Measurements from ENCODE around the gene TRIM37. TPM values are rescaled to one million over a fixed set of nuclear protein-coding genes. Genes with fewer than 3 reads are reported as not detected.

The TRIM37 gene
- total RNA-seq, 2 donors from 2014 or later: 20.8 to 46.3 TPM

GRCh38 chr17:59131131-59131530 is 24.5 kb upstream of the TRIM37 start:
- no peak for ATAC-seq
- no peaks in the 10 kb centered on the region for H3K27me3 Mint-ChIP-seq
- H3K36me3 Mint-ChIP-seq: no peaks in the 10 kb centered on the region
- DNase-seq (ENCODE audit: low spot score): no peak
- H3K4me3 Mint-ChIP-seq: no peak overlapping the region
- no peaks in the 10 kb centered on the region for H3K9me3 Mint-ChIP-seq
- H3K27ac Mint-ChIP-seq: no peak overlapping the region
- peaks cover 0 to 6% of the 10 kb centered on the region in 2 donors for H3K4me1 Mint-ChIP-seq (ENCODE audit: low read depth in 2 of 2)

- H3K36me3 Mint-ChIP-seq: no peaks in the 10 kb centered on the region
- ATAC-seq (no peak), DNase-seq (ENCODE audit: low spot score) (no peak)
- H3K27ac Mint-ChIP-seq: no peak overlapping the region
- no peak overlapping the region for H3K4me3 Mint-ChIP-seq
- H3K27me3 Mint-ChIP-seq: no peaks in the 10 kb centered on the region
- H3K9me3 Mint-ChIP-seq: no peaks in the 10 kb centered on the region
- peaks cover 0 to 6% of the 10 kb centered on the region in 2 donors for H3K4me1 Mint-ChIP-seq (ENCODE audit: low read depth in 2 of 2)
Observed at GRCh38 chr17:59129814-59130213, 23.1 kb upstream of the TRIM37 start.

GRCh38 chr17:59126809-59127417 is 20.2 kb upstream of the TRIM37 start:
- Mint-ChIP-seq H3K4me1 (ENCODE audit: low read depth in 2 of 2) (peaks cover 6 to 7% of the 10 kb centered on the region in 2 donors), H3K4me3 (no peak overlapping the region), H3K27ac (peak overlapping the region; percentile 10 to 18), H3K27me3 (no peaks in the 10 kb centered on the region), H3K9me3 (no peaks in the 10 kb centered on the region), H3K36me3 (no peaks in the 10 kb centered on the region)
- DNase-seq (ENCODE audit: low spot score) (no peak), ATAC-seq (peak in 1 of 2 donors; percentile 53)

- Mint-ChIP-seq H3K9me3 (no peaks in the 10 kb centered on the region), H3K27ac (no peak overlapping the region), H3K4me1 (ENCODE audit: low read depth in 2 of 2) (peaks cover 6 to 7% of the 10 kb centered on the region in 2 donors), H3K27me3 (no peaks in the 10 kb centered on the region), H3K36me3 (no peaks in the 10 kb centered on the region), H3K4me3 (no peak overlapping the region)
- ATAC-seq (peak in 1 of 2 donors; percentile 57), DNase-seq (ENCODE audit: low spot score) (no peak)
Observed at GRCh38 chr17:59124665-59125064, 18.0 kb upstream of the TRIM37 start.

- Mint-ChIP-seq H3K27me3 (no peaks in the 10 kb centered on the region), H3K4me1 (ENCODE audit: low read depth in 2 of 2) (peaks cover 4 to 7% of the 10 kb centered on the region in 2 donors), H3K9me3 (no peaks in the 10 kb centered on the region), H3K36me3 (peaks cover 14% of the 10 kb centered on the region), H3K4me3 (no peak overlapping the region), H3K27ac (no peak overlapping the region)
- ATAC-seq (no peak), DNase-seq (ENCODE audit: low spot score) (no peak)
Observed at GRCh38 chr17:59121901-59122480, 15.3 kb upstream of the TRIM37 start.

- Mint-ChIP-seq H3K4me3 (no peak overlapping the region), H3K9me3 (no peaks in the 10 kb centered on the region), H3K36me3 (peaks cover 14% of the 10 kb centered on the region), H3K27me3 (no peaks in the 10 kb centered on the region), H3K27ac (no peak overlapping the region), H3K4me1 (ENCODE audit: low read depth in 2 of 2) (peaks cover 0 to 2% of the 10 kb centered on the region in 2 donors)
- no peak for ATAC-seq
- DNase-seq (ENCODE audit: low spot score): no peak
Observed at GRCh38 chr17:59115474-59115873, 8.8 kb upstream of the TRIM37 start.

GRCh38 chr17:59111539-59111938 is 4.9 kb upstream of the TRIM37 start:
- Mint-ChIP-seq H3K27ac (peak overlapping the region in 1 of 2 donors; percentile 4), H3K27me3 (no peaks in the 10 kb centered on the region), H3K4me1 (ENCODE audit: low read depth in 2 of 2) (peaks cover 7 to 12% of the 10 kb centered on the region in 2 donors), H3K4me3 (no peak overlapping the region), H3K36me3 (no peaks in the 10 kb centered on the region), H3K9me3 (no peaks in the 10 kb centered on the region)
- DNase-seq (ENCODE audit: low spot score) (no peak), ATAC-seq (no peak)

GRCh38 chr17:59110973-59111372 is 4.3 kb upstream of the TRIM37 start:
- Mint-ChIP-seq H3K36me3 (no peaks in the 10 kb centered on the region), H3K27ac (peak overlapping the region in 1 of 2 donors; percentile 4), H3K4me3 (no peak overlapping the region), H3K4me1 (ENCODE audit: low read depth in 2 of 2) (peaks cover 9 to 12% of the 10 kb centered on the region in 2 donors), H3K27me3 (no peaks in the 10 kb centered on the region), H3K9me3 (no peaks in the 10 kb centered on the region)
- DNase-seq (ENCODE audit: low spot score) (no peak), ATAC-seq (no peak)

- ATAC-seq (no peak), DNase-seq (ENCODE audit: low spot score) (no peak)
- Mint-ChIP-seq H3K27ac (no peak overlapping the region), H3K4me1 (ENCODE audit: low read depth in 2 of 2) (peaks cover 23 to 28% of the 10 kb centered on the region in 2 donors), H3K36me3 (no peaks in the 10 kb centered on the region), H3K9me3 (no peaks in the 10 kb centered on the region), H3K4me3 (peak overlapping the region; percentile 39), H3K27me3 (no peaks in the 10 kb centered on the region)
Observed at GRCh38 chr17:59108400-59109102, 1.9 kb upstream of the TRIM37 start.

- Mint-ChIP-seq H3K27me3 (no peaks in the 10 kb centered on the region), H3K9me3 (no peaks in the 10 kb centered on the region), H3K36me3 (peaks cover under 1% of the 10 kb centered on the region), H3K27ac (peak overlapping the region; percentile 90 to 97), H3K4me3 (peak overlapping the region; percentile 79), H3K4me1 (ENCODE audit: low read depth in 2 of 2) (peaks cover 23 to 29% of the 10 kb centered on the region in 2 donors)
- no peak for DNase-seq (ENCODE audit: low spot score)
- ATAC-seq: peak in 1 of 2 donors; percentile 18
Observed at GRCh38 chr17:59107306-59107670, 608 bp upstream of the TRIM37 start.

GRCh38 chr17:59105852-59106462 is 723 bp downstream of the TRIM37 start:
- H3K4me1 Mint-ChIP-seq (ENCODE audit: low read depth in 2 of 2): peaks cover 24 to 34% of the 10 kb centered on the region in 2 donors
- ATAC-seq (peak; percentile 52 to 59), DNase-seq (ENCODE audit: low spot score) (peak; percentile 64)
- peak overlapping the region; percentile 79 for H3K4me3 Mint-ChIP-seq
- no peaks in the 10 kb centered on the region for H3K27me3 Mint-ChIP-seq
- peaks cover 11% of the 10 kb centered on the region for H3K36me3 Mint-ChIP-seq
- H3K9me3 Mint-ChIP-seq: no peaks in the 10 kb centered on the region
- H3K27ac Mint-ChIP-seq: peak overlapping the region; percentile 90 to 97

- H3K4me3 Mint-ChIP-seq: no peak overlapping the region
- no peaks in the 10 kb centered on the region for H3K9me3 Mint-ChIP-seq
- H3K27ac Mint-ChIP-seq: no peak overlapping the region
- DNase-seq (ENCODE audit: low spot score): no peak
- peaks cover 30% of the 10 kb centered on the region for H3K36me3 Mint-ChIP-seq
- no peak for ATAC-seq
- peaks cover 17 to 39% of the 10 kb centered on the region in 2 donors for H3K4me1 Mint-ChIP-seq (ENCODE audit: low read depth in 2 of 2)
- no peaks in the 10 kb centered on the region for H3K27me3 Mint-ChIP-seq
Observed at GRCh38 chr17:59101178-59101577, 5.5 kb downstream of the TRIM37 start.

- Mint-ChIP-seq H3K9me3 (no peaks in the 10 kb centered on the region), H3K27ac (no peak overlapping the region), H3K27me3 (no peaks in the 10 kb centered on the region), H3K4me3 (no peak overlapping the region), H3K36me3 (peaks cover 30% of the 10 kb centered on the region), H3K4me1 (ENCODE audit: low read depth in 2 of 2) (peaks cover 9 to 24% of the 10 kb centered on the region in 2 donors)
- ATAC-seq (no peak), DNase-seq (ENCODE audit: low spot score) (no peak)
Observed at GRCh38 chr17:59097876-59098275, 8.8 kb downstream of the TRIM37 start.
